Loucy (cell line): ENCODE data around the gene SGCA.

Source experiments
- H2AFZ ChIP-seq: fragments of 200-600 bp; sonication (generic); 2 replicates; pipeline ENCODE4 v1.6.0; 2016; ENCODE audit warnings: antibody characterized with exemption, mild to moderate bottlenecking, low read length, moderate library complexity
- H3F3A ChIP-seq: fragments of 200-600 bp; 2 replicates; pipeline ENCODE4 v1.6.0; 2016; ENCODE audit warnings: antibody characterized with exemption, low read depth, mild to moderate bottlenecking
- H3K27me3 ChIP-seq: fragments of 200-600 bp; sonication (generic); 2 replicates; pipeline ENCODE4 v1.6.1; 2014; ENCODE audit warnings: low read length, mild to moderate bottlenecking; ENCODE audit not compliant: insufficient read depth, poor library complexity, severe bottlenecking
- H3K36me3 ChIP-seq: fragments of 200-600 bp; sonication (generic); 2 replicates; pipeline ENCODE4 v1.6.1; 2016; ENCODE audit warnings: low read length; ENCODE audit not compliant: insufficient read depth
- H3K4me1 ChIP-seq: fragments of 200-600 bp; sonication (generic); 2 replicates; pipeline ENCODE4 v1.5.1; 2014; ENCODE audit warnings: low read length, mild to moderate bottlenecking; ENCODE audit not compliant: insufficient read depth, poor library complexity, severe bottlenecking
- H3K4me2 ChIP-seq: fragments of 200-600 bp; sonication (generic); 2 replicates; pipeline ENCODE4 v1.6.0; 2014; ENCODE audit warnings: antibody characterized with exemption, low read length, low read depth, mild to moderate bottlenecking; ENCODE audit not compliant: poor library complexity, severe bottlenecking
- H3K4me3 ChIP-seq: fragments of 200-600 bp; sonication (generic); 2 replicates; pipeline ENCODE4 v1.5.1; 2014; ENCODE audit warnings: low read length, mild to moderate bottlenecking, mixed read lengths; ENCODE audit not compliant: poor library complexity, severe bottlenecking
- H3K79me2 ChIP-seq: fragments of 200-600 bp; sonication (generic); 2 replicates; pipeline ENCODE4 v1.6.1; 2014; ENCODE audit warnings: low read length; ENCODE audit not compliant: insufficient read depth
- H3K9ac ChIP-seq: fragments of 200-600 bp; sonication (generic); 2 replicates; pipeline ENCODE4 v1.6.0; 2014; ENCODE audit warnings: mild to moderate bottlenecking, low read depth, low read length, moderate library complexity; ENCODE audit not compliant: poor library complexity, severe bottlenecking
- H3K9me2 ChIP-seq: fragments of 200-600 bp; sonication (generic); replicated peaks from 2 replicates; pipeline ENCODE4 v1.6.1; 2016; ENCODE audit warnings: low read depth, low read length, mixed read lengths
- H3K9me3 ChIP-seq: fragments of 200-600 bp; sonication (generic); 2 replicates; pipeline ENCODE4 v1.6.1; 2014; ENCODE audit warnings: mild to moderate bottlenecking, antibody characterized with exemption, low read length, low read depth; ENCODE audit not compliant: insufficient read depth
- H4K20me1 ChIP-seq: fragments of 200-600 bp; sonication (generic); 2 replicates; pipeline ENCODE4 v1.6.0; 2014; ENCODE audit warnings: antibody characterized with exemption, low read length, mild to moderate bottlenecking; ENCODE audit not compliant: insufficient read depth, poor library complexity, severe bottlenecking
- CTCF ChIP-seq: fragments of 200-600 bp; sonication (generic); conservative IDR thresholded peaks from 2 replicates; pipeline ENCODE4 v1.5.1; 2014; ENCODE audit warnings: mild to moderate bottlenecking, antibody characterized with exemption, low read length
- EZH2phosphoT487 ChIP-seq: fragments of 200-600 bp; IDR thresholded peaks from 2 replicates; pipeline ENCODE4 v1.6.1; 2018; ENCODE audit warnings: antibody characterized with exemption, mild to moderate bottlenecking, moderate library complexity, borderline replicate concordance

The SGCA gene

GRCh38 chr17:50205111-50205962, 39.5 kb downstream of the SGCA start:
- H3K36me3 ChIP-seq: no peaks in the 10 kb centered on the region
- no peaks in the 10 kb centered on the region for H3K27me3 ChIP-seq
- H3K79me2 ChIP-seq: no peaks in the 10 kb centered on the region
- H3K4me3 ChIP-seq: no peak overlapping the region
- no peaks in the 10 kb centered on the region for H4K20me1 ChIP-seq
- no peaks in the 10 kb centered on the region for H3K9me3 ChIP-seq
- H3F3A ChIP-seq: no peaks in the 10 kb centered on the region
- no peak overlapping the region for H3K4me2 ChIP-seq
- H3K4me1 ChIP-seq: peaks cover 3% of the 10 kb centered on the region
- H3K9ac ChIP-seq: no peak overlapping the region
- H3K9me2 ChIP-seq: no peaks in the 10 kb centered on the region
- TF ChIP-seq CTCF: no peak
- TF ChIP-seq EZH2phosphoT487: no peak
- H2AFZ ChIP-seq: no peak overlapping the region

GRCh38 chr17:50205963-50206505, 40.2 kb downstream of the SGCA start:
- no peak overlapping the region for H3K4me3 ChIP-seq
- H3K79me2 ChIP-seq: no peaks in the 10 kb centered on the region
- no peak overlapping the region for H3K9ac ChIP-seq
- TF ChIP-seq EZH2phosphoT487 (no peak), CTCF (no peak)
- H3K36me3 ChIP-seq: no peaks in the 10 kb centered on the region
- H3K4me2 ChIP-seq: no peak overlapping the region
- H3K27me3 ChIP-seq: no peaks in the 10 kb centered on the region
- H3K9me3 ChIP-seq: no peaks in the 10 kb centered on the region
- H3F3A ChIP-seq: no peaks in the 10 kb centered on the region
- H4K20me1 ChIP-seq: no peaks in the 10 kb centered on the region
- no peaks in the 10 kb centered on the region for H3K9me2 ChIP-seq
- H2AFZ ChIP-seq: no peak overlapping the region
- H3K4me1 ChIP-seq: peaks cover 3% of the 10 kb centered on the region

DNA sequence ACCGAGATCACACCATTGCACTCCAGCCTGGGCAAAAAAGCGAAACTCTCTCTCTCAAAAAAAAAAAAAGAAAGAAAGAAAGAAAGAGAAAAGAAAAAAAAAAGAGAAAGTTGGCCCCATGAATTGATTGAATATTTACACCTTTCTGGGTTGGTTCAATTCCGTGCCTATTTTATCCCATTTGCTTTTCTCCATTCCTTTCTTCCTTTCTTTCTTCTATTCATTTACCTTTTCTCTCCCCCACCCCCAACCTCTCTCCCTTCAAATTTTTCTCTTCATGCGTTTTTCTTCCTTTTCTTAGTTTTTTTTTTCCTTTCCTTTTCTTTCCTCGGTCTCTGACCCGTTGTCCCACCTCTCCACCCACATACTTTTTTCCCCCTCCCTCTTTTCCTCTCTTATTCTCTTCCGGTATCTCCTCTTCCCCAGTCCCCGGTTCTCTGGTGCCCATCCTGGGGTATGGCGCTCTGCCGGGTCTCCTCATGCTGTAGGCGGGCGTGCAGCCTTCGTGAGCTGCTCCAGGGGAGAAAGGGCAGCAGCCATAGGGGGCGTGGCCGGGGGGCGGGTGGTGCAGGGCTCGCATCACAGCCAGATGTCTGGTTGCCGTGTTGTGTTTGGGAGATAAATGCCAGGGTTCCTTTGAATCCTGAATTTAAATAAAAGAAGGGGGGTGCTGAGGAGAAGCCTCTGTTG, 40.9 kb downstream of the SGCA start:
- Histone ChIP-seq H3K4me2 (peak overlapping the region; percentile 53), H3K9me2 (no peaks in the 10 kb centered on the region), H4K20me1 (no peaks in the 10 kb centered on the region), H3K27me3 (no peaks in the 10 kb centered on the region), H3F3A (no peaks in the 10 kb centered on the region), H3K9me3 (no peaks in the 10 kb centered on the region), H3K4me3 (peak overlapping the region; percentile 56), H3K36me3 (no peaks in the 10 kb centered on the region), H3K9ac (no peak overlapping the region), H3K79me2 (no peaks in the 10 kb centered on the region), H3K4me1 (peaks cover 3% of the 10 kb centered on the region), H2AFZ (peak overlapping the region; percentile 84)
- no peak for TF ChIP-seq CTCF
- no peak for TF ChIP-seq EZH2phosphoT487
